HCT116 (cell line): Measurements from ENCODE around the gene DENND4B. TPM values are rescaled to one million over a fixed set of nuclear protein-coding genes. Genes with fewer than 3 reads are reported as not detected.

Experiments used
- ATAC-seq: fragments of 200-7000 bp; cut with Tn5 transposase; 2 replicates; pipeline ENCODE4 v1.9.1; 2020; ENCODE audit warnings: mild to moderate bottlenecking, moderate library complexity
- BruUV-seq: library from RNA; stranded (reverse); fragments of 400-500 nt; replicated peaks from 2 replicates; lab custom pipeline; 2021; lab: Mats Ljungman, UMichigan
- CTCF ChIA-PET: fragments of 300-600 bp; sonication (Branson Sonifier 250); formaldehyde crosslinking; loops from one replicate; lab custom pipeline; 2021; ENCODE audit warnings: antibody characterized with exemption; lab: Charles Lee
- POLR2A ChIA-PET: fragments of 300-600, 350-600 bp; sonication (Branson Sonifier 250); formaldehyde crosslinking; loops from one replicate; lab custom pipeline; 2021; ENCODE audit warnings: antibody characterized with exemption; lab: Charles Lee
- RAD21 ChIA-PET, 2 experiments: fragments of 300-600 bp; sonication (Branson Sonifier 250); formaldehyde crosslinking; loops; one replicate each; lab custom pipeline; 2023; ENCODE audit warnings: low total read pairs in 2 of 2; ENCODE audit not compliant: uncharacterized antibody in 2 of 2, unreplicated experiment in 2 of 2, low non-redundant PET in 1 of 2; lab: Charles Lee
- DNase-seq: peaks from one replicate; pipeline ENCODE4 v3.0.0-alpha.2; 2010; ENCODE audit warnings: low read depth, low spot score
- H2AFZ ChIP-seq: fragments of 200-600 bp; shearing (Covaris generic), sonication (generic); 2 replicates; pipeline ENCODE4 v1.6.1; 2017; ENCODE audit warnings: low read depth, mixed run types, mixed read lengths, antibody characterized with exemption, low read length; ENCODE audit not compliant: poor library complexity, severe bottlenecking
- H3K27ac ChIP-seq: 2 replicates; pipeline ENCODE4 v1.5.1; 2012; ENCODE audit warnings: low read depth, low read length
- H3K27me3 ChIP-seq: fragments of 200-600 bp; sonication (generic); 2 replicates; pipeline ENCODE4 v1.6.1; 2016; ENCODE audit warnings: mixed run types, low read length, mixed read lengths; ENCODE audit not compliant: insufficient read depth
- H3K36me3 ChIP-seq, 2 experiments: fragments of 200-500 bp in 1 of 2; fragments of 200-600 bp in 1 of 2; sonication (Bioruptor generic) in 1 of 2; sonication (generic) in 1 of 2; 2 replicates each; pipeline versions ENCODE4 v1.5.1 to v1.6.1; 2014 to 2016; ENCODE audit warnings: low read length in 2 of 2, inconsistent platforms in 1 of 2, mixed read lengths in 1 of 2, mixed run types in 1 of 2; ENCODE audit not compliant: insufficient read depth in 2 of 2, control insufficient read depth in 1 of 2
- H3K4me1 ChIP-seq, 2 experiments: fragments of 200-600 bp in 1 of 2; sonication (generic) in 1 of 2; 2 replicates each; pipeline versions ENCODE4 v1.5.1 to v1.6.1; 2012 to 2017; ENCODE audit warnings: low read length in 2 of 2, inconsistent platforms in 1 of 2, mild to moderate bottlenecking in 1 of 2, mixed read lengths in 1 of 2, mixed run types in 1 of 2, moderate library complexity in 1 of 2; ENCODE audit not compliant: insufficient read depth in 2 of 2, control insufficient read depth in 1 of 2
- H3K4me2 ChIP-seq: fragments of 200-600 bp; sonication (generic); 2 replicates; pipeline ENCODE4 v1.6.1; 2017; ENCODE audit warnings: mixed run types, low read length, mixed read lengths
- H3K4me3 ChIP-seq, 2 experiments: fragments of 200-600 bp in 1 of 2; sonication (generic) in 1 of 2; replicated peaks in 1 of 2; 2 replicates each; pipeline ENCODE4 v1.5.1; 2011 to 2016; ENCODE audit warnings: low read length in 2 of 2, control low read depth in 1 of 2, low read depth in 1 of 2, mild to moderate bottlenecking in 1 of 2, mixed read lengths in 1 of 2, mixed run types in 1 of 2
- H3K79me2 ChIP-seq: fragments of 200-600 bp; sonication (generic); 2 replicates; pipeline ENCODE4 v1.6.1; 2017; ENCODE audit warnings: mild to moderate bottlenecking, mixed run types, low read length, moderate library complexity, mixed read lengths; ENCODE audit not compliant: insufficient read depth
- H3K9ac ChIP-seq: fragments of 200-600 bp; sonication (generic); 2 replicates; pipeline ENCODE4 v1.6.1; 2016; ENCODE audit warnings: low read length, mixed read lengths
- H3K9me2 ChIP-seq: fragments of 200-600 bp; sonication (generic), shearing (Covaris generic); 2 replicates; pipeline ENCODE4 v1.6.1; 2017; ENCODE audit warnings: mixed run types, mild to moderate bottlenecking, moderate library complexity; ENCODE audit not compliant: insufficient read depth
- H3K9me3 ChIP-seq, 2 experiments: fragments of 200-500 bp in 1 of 2; fragments of 200-600 bp in 1 of 2; sonication (Bioruptor generic) in 1 of 2; sonication (generic) in 1 of 2; 2 replicates each; pipeline ENCODE4 v1.6.1; 2014 to 2017; ENCODE audit warnings: low read length in 2 of 2, mixed read lengths in 2 of 2, inconsistent platforms in 1 of 2, low read depth in 1 of 2, mild to moderate bottlenecking in 1 of 2, mixed run types in 1 of 2, moderate library complexity in 1 of 2; ENCODE audit not compliant: control insufficient read depth in 1 of 2, insufficient read depth in 1 of 2
- H4K20me1 ChIP-seq: fragments of 200-600 bp; sonication (generic), shearing (Covaris generic); 2 replicates; pipeline ENCODE4 v1.6.1; 2017; ENCODE audit warnings: mixed run types, mild to moderate bottlenecking, moderate library complexity; ENCODE audit not compliant: insufficient read depth
- ATF3 ChIP-seq: IDR thresholded peaks from 2 replicates; pipeline ENCODE4 v1.6.1; 2012
- CBX3 ChIP-seq: IDR thresholded peaks from 2 replicates; pipeline ENCODE4 v1.6.1; 2012; ENCODE audit warnings: low read depth
- CEBPB ChIP-seq: IDR thresholded peaks from 2 replicates; pipeline ENCODE4 v1.6.1; 2012; ENCODE audit warnings: low read depth
- EGR1 ChIP-seq: IDR thresholded peaks from 2 replicates; pipeline ENCODE4 v1.6.1; 2012; ENCODE audit warnings: low read depth
- ELF1 ChIP-seq: IDR thresholded peaks from 2 replicates; pipeline ENCODE4 v1.6.1; 2012; ENCODE audit warnings: low read depth, borderline replicate concordance
- EZH2 ChIP-seq: fragments of 200-600 bp; sonication (generic); IDR thresholded peaks from 2 replicates; pipeline ENCODE4 v1.6.1; 2017; ENCODE audit warnings: antibody characterized with exemption, mixed run types
- FOSL1 ChIP-seq: IDR thresholded peaks from 2 replicates; pipeline ENCODE4 v1.6.1; 2012; ENCODE audit warnings: low read depth
- JUND ChIP-seq: IDR thresholded peaks from 2 replicates; pipeline ENCODE4 v1.6.1; 2012
- POLR2A ChIP-seq: IDR thresholded peaks from 2 replicates; pipeline ENCODE4 v1.7.0; 2011; ENCODE audit warnings: borderline replicate concordance; ENCODE audit not compliant: insufficient read depth, insufficient read length; ENCODE audit errors: extremely low read depth
- POLR2AphosphoS5 ChIP-seq: IDR thresholded peaks from 2 replicates; pipeline ENCODE4 v1.6.1; 2011; ENCODE audit warnings: mild to moderate bottlenecking, low read depth, low read length, moderate library complexity
- SP1 ChIP-seq: IDR thresholded peaks from 2 replicates; pipeline ENCODE4 v1.6.1; 2012; ENCODE audit warnings: low read depth
- SRF ChIP-seq: IDR thresholded peaks from 2 replicates; pipeline ENCODE4 v1.6.1; 2012; ENCODE audit warnings: low read depth
- TCF7L2 ChIP-seq: IDR thresholded peaks from 2 replicates; pipeline ENCODE4 v1.7.0; 2011; ENCODE audit warnings: borderline replicate concordance, inconsistent platforms; ENCODE audit not compliant: insufficient read depth, insufficient read length; ENCODE audit errors: extremely low read depth
- YY1 ChIP-seq: IDR thresholded peaks from 2 replicates; pipeline ENCODE4 v1.6.1; 2011; ENCODE audit warnings: low read length, low read depth, moderate library complexity, mild to moderate bottlenecking; ENCODE audit not compliant: insufficient replicate concordance; ENCODE audit errors: extremely low read depth
- ZFX ChIP-seq: fragments of 450-650 bp; IDR thresholded peaks from 2 replicates; pipeline ENCODE4 v1.6.1; 2017
- ZNF274 ChIP-seq: fragments of 200-500 bp; sonication (Bioruptor generic); IDR thresholded peaks from 2 replicates; pipeline ENCODE4 v1.6.1; 2014; ENCODE audit warnings: mild to moderate bottlenecking, low read depth, low read length, inconsistent platforms
- intact Hi-C: fragments of 100-400 bp; cut with micrococcal nuclease; formaldehyde crosslinking; loops from 2 replicates; pipeline ENCODE4 v1.10.0; 2022
- total RNA-seq: library from RNA; stranded (reverse); gene quantifications from one replicate; pipeline ENCODE4 v1.2.1, GENCODE V29; 2021; ENCODE audit not compliant: unreplicated experiment
- TF ChIP-seq, protein P1 (sequence below): IDR thresholded peaks from 2 replicates; pipeline ENCODE4 v1.6.1; 2012
- TF ChIP-seq, protein P2 (sequence below), 3 experiments: fragments of 200-600 bp in 1 of 3; sonication (generic) in 1 of 3; IDR thresholded peaks in 2 of 3; conservative IDR thresholded peaks in 1 of 3; 2 replicates each; pipeline ENCODE4 v1.5.1; 2012 to 2017; ENCODE audit warnings: low read depth in 2 of 3, low read length in 2 of 3, antibody characterized with exemption in 1 of 3, borderline replicate concordance in 1 of 3, control low read depth in 1 of 3, mild to moderate bottlenecking in 1 of 3, mixed read lengths in 1 of 3, mixed run types in 1 of 3, moderate library complexity in 1 of 3; ENCODE audit not compliant: insufficient read depth in 1 of 3

Gene DENND4B
- total RNA-seq, 1 experiment from 2014 or later, result 70.8 TPM

GRCh38 chr1:153934746-153935145 lies 11.8 kb downstream of the DENND4B start:
- Histone ChIP-seq H3K9me3 (no peaks in the 10 kb centered on the region), H3K27me3 (no peaks in the 10 kb centered on the region), H2AFZ (no peak overlapping the region), H3K4me1 (no peaks in the 10 kb centered on the region), H3K9ac (no peak overlapping the region), H3K79me2 (no peaks in the 10 kb centered on the region), H3K27ac (no peak overlapping the region), H3K4me2 (no peak overlapping the region), H4K20me1 (no peaks in the 10 kb centered on the region), H3K9me2 (no peaks in the 10 kb centered on the region), H3K4me3 (no peak overlapping the region), H3K36me3 (peaks cover 13 to 27% of the 10 kb centered on the region in 2 experiments; a peak in 3 of 4 replicates)
- ATAC-seq (no peak), DNase-seq (no peak)
- CTCF ChIA-PET, result no interaction called here
- RAD21 ChIA-PET, result no interaction called here
- POLR2A ChIA-PET, result no interaction called here
- intact Hi-C loops, result no loop called here
- no TSS peak for BruUV-seq
- TF ChIP-seq ATF3, result no peak
- TF ChIP-seq ZNF274, result no peak
- no peak for TF ChIP-seq ELF1
- TF ChIP-seq SP1, result no peak
- TF ChIP-seq FOSL1, result no peak
- no peak for TF ChIP-seq JUND
- no peak for TF ChIP-seq POLR2AphosphoS5
- TF ChIP-seq CBX3, result no peak
- no peak for TF ChIP-seq SRF

- ChIA-PET POLR2A (no interaction called here), CTCF (no interaction called here)
- Histone ChIP-seq H4K20me1 (no peaks in the 10 kb centered on the region), H3K79me2 (no peaks in the 10 kb centered on the region)
- no peak for TF ChIP-seq TCF7L2
- TF ChIP-seq CEBPB, result no peak
- no peak for TF ChIP-seq FOSL1
- TF ChIP-seq ZNF274, result no peak
- TF ChIP-seq EGR1, result no peak
- no peak for TF ChIP-seq CBX3
- TF ChIP-seq ELF1, result no peak
- no peak for TF ChIP-seq ZFX
- no peak for TF ChIP-seq YY1
- TF ChIP-seq ATF3, result no peak
- no peak for TF ChIP-seq SRF
- TF ChIP-seq EZH2, result no peak
- TF ChIP-seq POLR2A, result no peak
- TF ChIP-seq, protein P1, sequence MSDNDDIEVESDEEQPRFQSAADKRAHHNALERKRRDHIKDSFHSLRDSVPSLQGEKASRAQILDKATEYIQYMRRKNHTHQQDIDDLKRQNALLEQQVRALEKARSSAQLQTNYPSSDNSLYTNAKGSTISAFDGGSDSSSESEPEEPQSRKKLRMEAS, result no peak
- TF ChIP-seq, protein P2, sequence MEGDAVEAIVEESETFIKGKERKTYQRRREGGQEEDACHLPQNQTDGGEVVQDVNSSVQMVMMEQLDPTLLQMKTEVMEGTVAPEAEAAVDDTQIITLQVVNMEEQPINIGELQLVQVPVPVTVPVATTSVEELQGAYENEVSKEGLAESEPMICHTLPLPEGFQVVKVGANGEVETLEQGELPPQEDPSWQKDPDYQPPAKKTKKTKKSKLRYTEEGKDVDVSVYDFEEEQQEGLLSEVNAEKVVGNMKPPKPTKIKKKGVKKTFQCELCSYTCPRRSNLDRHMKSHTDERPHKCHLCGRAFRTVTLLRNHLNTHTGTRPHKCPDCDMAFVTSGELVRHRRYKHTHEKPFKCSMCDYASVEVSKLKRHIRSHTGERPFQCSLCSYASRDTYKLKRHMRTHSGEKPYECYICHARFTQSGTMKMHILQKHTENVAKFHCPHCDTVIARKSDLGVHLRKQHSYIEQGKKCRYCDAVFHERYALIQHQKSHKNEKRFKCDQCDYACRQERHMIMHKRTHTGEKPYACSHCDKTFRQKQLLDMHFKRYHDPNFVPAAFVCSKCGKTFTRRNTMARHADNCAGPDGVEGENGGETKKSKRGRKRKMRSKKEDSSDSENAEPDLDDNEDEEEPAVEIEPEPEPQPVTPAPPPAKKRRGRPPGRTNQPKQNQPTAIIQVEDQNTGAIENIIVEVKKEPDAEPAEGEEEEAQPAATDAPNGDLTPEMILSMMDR (IDR thresholded peaks at IDR 0.05 in 2 of 3, conservative IDR thresholded peaks at IDR 0.05 in 1 of 3; ENCODE audit: borderline replicate concordance in 1 of 3, insufficient read depth in 1 of 3, low read depth in 2 of 3, low read length in 2 of 3), result no peak
- TF ChIP-seq, all 23 proteins: peak for 0
- H3K9me2 ChIP-seq, result no peaks in the 10 kb centered on the region
- H3K9ac ChIP-seq, result no peak overlapping the region
- no peaks in the 10 kb centered on the region for H3K27me3 ChIP-seq
- no peaks in the 10 kb centered on the region for H3K9me3 ChIP-seq
- no peak overlapping the region for H3K27ac ChIP-seq
- no peak for ATAC-seq
- no TSS peak for BruUV-seq
- no peak overlapping the region for H3K4me3 ChIP-seq
- H2AFZ ChIP-seq, result no peak overlapping the region
- RAD21 ChIA-PET, result no interaction called here
- intact Hi-C loops, result no loop called here
- peaks cover 13 to 24% of the 10 kb centered on the region in 2 experiments; a peak in 3 of 4 replicates for H3K36me3 ChIP-seq
- H3K4me1 ChIP-seq, result no peaks in the 10 kb centered on the region
- no peak overlapping the region for H3K4me2 ChIP-seq
- no peak for DNase-seq
These were observed 12.6 kb downstream of the DENND4B start for GRCh38 chr1:153933955-153934354.
